ENCODE results near the gene GPR158. TPM values are rescaled to one million over a fixed set of nuclear protein-coding genes. Genes with fewer than 3 reads are reported as not detected.

GPR158 gene
- total RNA-seq, 2 donors from 2014 or later, result not detected

- H3K4me3 ChIP-seq, result no peak overlapping the region
- no peak overlapping the region for H3K27ac ChIP-seq
- TF ChIP-seq CTCF (IDR thresholded peaks at IDR 0.05), result no peak
- no peak for DNase-seq (ENCODE audit: low spot score)
- no peaks in the 10 kb centered on the region for H3K27me3 ChIP-seq
- H3K9me3 ChIP-seq, result no peaks in the 10 kb centered on the region
- no peaks in the 10 kb centered on the region for H3K4me1 ChIP-seq
- no peaks in the 10 kb centered on the region for H3K36me3 ChIP-seq
Observed at GRCh38 chr10:25231751-25232150, 57.0 kb downstream of the GPR158 start.

- no peak overlapping the region for H3K4me3 ChIP-seq
- no peaks in the 10 kb centered on the region for H3K36me3 ChIP-seq
- H3K9me3 ChIP-seq, result no peaks in the 10 kb centered on the region
- DNase-seq (ENCODE audit: low spot score), result no peak
- no peaks in the 10 kb centered on the region for H3K4me1 ChIP-seq
- TF ChIP-seq CTCF (IDR thresholded peaks at IDR 0.05), result no peak
- H3K27ac ChIP-seq, result no peak overlapping the region
- H3K27me3 ChIP-seq, result no peaks in the 10 kb centered on the region
Observed at GRCh38 chr10:25232204-25232603, 57.4 kb downstream of the GPR158 start.

GRCh38 chr10:25245165-25245564, 70.4 kb downstream of the GPR158 start:
- no peak for DNase-seq (ENCODE audit: low spot score)
- no peaks in the 10 kb centered on the region for H3K9me3 ChIP-seq
- no peaks in the 10 kb centered on the region for H3K27me3 ChIP-seq
- no peak overlapping the region for H3K27ac ChIP-seq
- no peaks in the 10 kb centered on the region for H3K36me3 ChIP-seq
- no peak overlapping the region for H3K4me3 ChIP-seq
- no peaks in the 10 kb centered on the region for H3K4me1 ChIP-seq
- TF ChIP-seq CTCF (IDR thresholded peaks at IDR 0.05), result no peak

GRCh38 chr10:25257646-25258045, 82.8 kb downstream of the GPR158 start:
- Histone ChIP-seq H3K27ac (no peak overlapping the region), H3K27me3 (no peaks in the 10 kb centered on the region), H3K4me3 (no peak overlapping the region), H3K4me1 (no peaks in the 10 kb centered on the region), H3K9me3 (no peaks in the 10 kb centered on the region), H3K36me3 (no peaks in the 10 kb centered on the region)
- no peak for DNase-seq (ENCODE audit: low spot score)
- no peak for TF ChIP-seq CTCF (IDR thresholded peaks at IDR 0.05)

DNA sequence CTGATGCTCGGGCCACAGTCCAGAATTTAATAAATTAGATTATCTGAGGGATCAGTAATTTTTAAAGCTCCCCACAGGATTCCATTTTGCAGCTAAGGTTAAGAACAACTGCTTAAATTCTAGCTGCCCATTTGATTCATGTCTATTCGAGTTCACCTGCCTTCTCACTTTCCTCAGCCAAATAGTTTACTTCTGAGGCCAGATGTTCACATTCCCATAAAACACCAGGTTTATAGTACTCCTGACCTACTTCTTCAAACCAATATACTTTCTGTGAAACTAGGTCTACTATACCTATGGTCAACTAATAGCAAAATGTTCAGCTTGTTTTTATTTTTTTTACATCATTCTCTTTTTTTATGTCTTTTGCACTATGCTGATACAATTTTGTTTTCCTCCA, 86.3 kb downstream of the GPR158 start:
- no peak for DNase-seq (ENCODE audit: low spot score)
- Histone ChIP-seq H3K36me3 (no peaks in the 10 kb centered on the region), H3K9me3 (no peaks in the 10 kb centered on the region), H3K4me1 (no peaks in the 10 kb centered on the region), H3K27ac (no peak overlapping the region), H3K27me3 (no peaks in the 10 kb centered on the region), H3K4me3 (no peak overlapping the region)
- TF ChIP-seq CTCF (IDR thresholded peaks at IDR 0.05), result no peak

DNA sequence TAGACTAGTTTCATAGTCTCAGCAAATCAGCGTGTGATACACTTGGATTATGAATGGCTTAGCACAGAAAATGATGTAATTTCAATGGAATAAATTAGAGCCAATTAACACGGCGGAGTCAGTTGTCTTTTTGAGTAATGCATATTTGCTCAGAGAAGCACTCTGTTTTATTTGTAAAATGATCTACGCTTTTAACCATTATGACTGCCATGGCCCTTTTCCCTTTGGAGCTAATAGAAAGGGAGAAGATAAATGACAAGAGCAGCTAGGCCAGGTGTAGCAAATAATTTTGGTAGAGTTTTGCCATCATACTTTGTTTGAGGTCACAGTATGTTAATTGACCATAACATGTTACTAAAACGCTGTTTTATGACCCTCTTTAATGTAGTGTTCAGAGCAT, 86.8 kb downstream of the GPR158 start:
- no peaks in the 10 kb centered on the region for H3K36me3 ChIP-seq
- no peak for DNase-seq (ENCODE audit: low spot score)
- no peak overlapping the region for H3K4me3 ChIP-seq
- H3K4me1 ChIP-seq, result no peaks in the 10 kb centered on the region
- H3K9me3 ChIP-seq, result no peaks in the 10 kb centered on the region
- no peaks in the 10 kb centered on the region for H3K27me3 ChIP-seq
- H3K27ac ChIP-seq, result no peak overlapping the region
- TF ChIP-seq CTCF (IDR thresholded peaks at IDR 0.05), result no peak

Data from right atrium auricular region (tissue), 2 donors.